Measurements from ENCODE around the gene NOS1AP.
A peak's percentile ranks its signal among the peaks of the same experiment; 100 is the strongest.

The NOS1AP gene

GRCh38 chr1:162138599-162139181 lies 69.2 kb downstream of the NOS1AP start:
- DNase-seq, result no peak

DNA sequence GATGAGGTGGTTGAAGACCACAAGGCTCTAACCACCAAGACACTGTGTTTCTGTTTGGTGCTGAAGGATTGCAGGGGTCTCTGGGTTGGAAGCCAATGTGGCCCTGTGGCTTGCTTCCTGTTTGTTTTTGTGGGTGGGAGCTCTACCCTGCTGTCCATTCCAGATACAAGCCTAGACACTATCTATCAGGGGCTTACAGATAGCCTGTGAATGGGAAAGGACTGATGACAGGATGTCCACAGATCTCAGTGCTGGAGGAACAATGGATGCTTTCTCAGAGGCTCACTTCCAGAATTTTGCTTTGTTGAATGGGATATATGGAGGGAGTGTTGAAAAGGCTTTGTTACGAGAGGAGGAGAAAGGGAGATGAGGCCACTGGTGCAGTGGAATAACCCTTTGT lies 69.7 kb downstream of the NOS1AP start:
- DNase-seq, result no peak

- DNase-seq, result no peak
Measured at GRCh38 chr1:162141281-162142054, 72.0 kb downstream of the NOS1AP start.

- DNase-seq, result no peak
Measured at GRCh38 chr1:162142968-162143367, 73.5 kb downstream of the NOS1AP start.

GRCh38 chr1:162144268-162144667 lies 74.8 kb downstream of the NOS1AP start:
- DNase-seq, result no peak

- no peak for DNase-seq
Measured at GRCh38 chr1:162144853-162145252, 75.4 kb downstream of the NOS1AP start.

- DNase-seq, result no peak
Measured at GRCh38 chr1:162145280-162145965, 75.9 kb downstream of the NOS1AP start.

DNA sequence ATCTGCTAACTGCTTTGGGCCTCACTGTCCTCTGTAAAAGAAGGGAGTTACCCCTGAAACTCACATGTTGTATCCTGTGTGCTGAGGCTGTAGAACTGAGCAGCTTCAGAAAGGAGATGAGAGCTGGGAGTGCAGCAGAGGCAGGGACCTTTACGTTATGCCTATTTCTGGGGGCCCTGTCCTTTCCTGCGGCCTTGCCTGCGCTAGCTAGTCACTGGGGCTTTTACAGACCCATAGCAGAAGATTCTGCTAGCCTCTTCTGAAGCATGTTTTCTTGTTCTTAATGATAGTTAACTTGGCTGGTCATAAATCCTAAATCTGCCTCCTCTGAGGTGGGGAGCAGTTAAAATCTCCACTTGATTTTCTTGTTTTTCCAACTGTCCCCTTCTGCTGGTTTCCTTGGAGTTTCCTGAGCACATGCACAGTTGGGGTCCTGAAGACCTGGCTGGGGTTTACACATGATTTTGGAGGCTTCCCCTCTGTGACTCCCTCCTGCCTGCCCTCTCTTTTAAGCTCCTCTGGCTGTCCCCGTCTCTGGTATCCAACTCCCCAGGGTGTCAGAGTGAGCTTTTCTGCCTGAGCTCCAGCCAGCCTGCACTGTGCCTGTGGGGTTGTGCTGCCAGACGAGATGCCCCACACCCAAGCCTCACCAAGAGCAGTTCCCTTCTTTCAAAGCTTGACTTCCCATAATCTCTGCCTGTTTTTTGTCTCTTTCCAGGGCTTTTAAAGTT lies 76.6 kb downstream of the NOS1AP start:
- no peak for DNase-seq

GRCh38 chr1:162147760-162148159 lies 78.3 kb downstream of the NOS1AP start:
- DNase-seq, result no peak

DNA sequence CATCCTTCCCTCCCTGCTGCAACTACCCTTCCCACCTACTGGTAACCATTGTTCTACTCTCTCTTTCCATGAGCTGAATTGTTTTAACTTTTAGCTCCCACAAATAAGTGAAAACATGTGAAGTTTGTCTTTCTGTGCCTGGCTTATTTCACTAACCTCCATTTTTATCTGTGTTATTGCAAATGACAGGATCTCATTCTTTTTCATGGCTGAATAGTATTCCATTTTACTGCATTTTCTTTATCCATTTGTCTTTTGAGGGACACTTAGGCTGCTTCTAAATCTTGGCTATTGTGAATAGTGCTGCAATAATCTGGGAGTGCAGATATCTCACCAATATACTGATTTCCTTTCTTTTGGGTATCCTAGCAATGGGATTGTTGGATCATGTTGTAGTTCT lies 80.6 kb downstream of the NOS1AP start:
- no peak for DNase-seq

GRCh38 chr1:162151900-162152829 lies 82.7 kb downstream of the NOS1AP start:
- DNase-seq, result peak in 1 of 5 donors; percentile 24

DNA sequence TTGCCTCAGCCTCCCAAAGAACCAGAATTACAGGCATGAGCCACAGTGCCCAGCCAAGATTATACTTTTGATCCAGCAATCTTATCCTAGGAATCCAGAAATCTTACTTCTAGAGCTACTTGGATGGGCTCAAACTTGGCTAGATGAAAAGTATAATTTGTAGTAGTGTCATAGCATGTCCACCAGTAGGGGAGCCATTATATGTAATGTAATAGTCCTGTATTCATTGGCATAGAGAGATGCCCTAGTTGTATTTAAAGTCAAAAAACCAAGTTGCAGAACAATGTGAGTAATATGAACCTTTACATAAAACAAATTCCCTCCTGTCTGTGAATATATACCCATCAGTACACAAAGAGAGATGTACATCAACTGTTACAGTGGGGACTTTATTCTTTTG lies 83.9 kb downstream of the NOS1AP start:
- no peak for DNase-seq

- no peak for DNase-seq
Measured at GRCh38 chr1:162157469-162157868, 88.0 kb downstream of the NOS1AP start.

DNA sequence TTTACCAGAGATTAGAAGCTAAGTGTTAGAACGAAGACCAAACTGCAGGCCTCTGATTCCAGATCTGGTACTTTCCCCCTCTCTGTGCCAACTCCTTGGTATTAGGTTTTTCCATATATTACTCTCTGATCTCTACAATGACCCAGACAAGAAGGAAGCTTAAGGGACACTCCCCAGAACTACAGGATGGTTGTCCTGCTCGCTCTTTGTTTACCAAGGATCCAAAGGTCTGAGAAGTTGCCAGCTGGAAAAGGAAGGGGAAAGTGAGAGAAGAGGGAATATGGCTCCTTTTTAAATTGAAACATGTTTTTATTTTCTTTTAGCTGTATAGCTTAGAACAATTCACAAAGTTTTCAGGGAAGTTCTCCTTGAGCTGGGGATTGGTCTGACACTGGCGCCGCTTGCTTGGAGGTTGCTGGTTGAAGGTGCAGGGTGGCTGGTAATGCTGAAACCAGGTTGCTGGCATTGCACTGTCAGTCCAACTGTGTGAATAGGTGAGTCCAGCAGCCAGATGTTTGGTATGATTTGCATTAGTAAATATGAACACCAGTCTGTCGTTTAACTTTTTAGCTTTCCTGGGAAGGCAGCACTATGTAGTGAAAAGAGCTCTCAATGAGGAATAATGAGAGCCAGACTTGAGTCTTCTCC lies 89.3 kb downstream of the NOS1AP start:
- no peak for DNase-seq

GRCh38 chr1:162159515-162159914 lies 90.0 kb downstream of the NOS1AP start:
- no peak for DNase-seq

- DNase-seq, result no peak
Measured at GRCh38 chr1:162161916-162162550, 92.5 kb downstream of the NOS1AP start.

DNA sequence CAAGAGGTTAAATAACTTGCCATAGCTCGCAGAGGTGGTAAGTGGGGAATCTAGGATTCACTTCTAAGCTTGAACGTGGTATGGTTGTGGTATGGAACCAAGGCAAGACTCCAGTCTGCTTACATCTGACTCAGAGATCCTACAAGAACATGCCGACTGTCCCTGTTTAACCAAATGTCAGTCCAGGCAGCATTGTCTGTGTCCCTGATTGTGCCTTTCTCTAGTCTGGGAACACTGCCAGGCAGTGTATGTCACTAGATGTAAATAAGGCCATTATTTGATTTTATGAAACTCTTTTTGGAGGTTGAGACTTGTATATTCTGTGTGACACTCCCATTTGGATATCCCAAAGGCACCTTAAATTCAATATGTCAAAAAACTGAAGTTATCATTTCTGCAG lies 96.0 kb downstream of the NOS1AP start:
- DNase-seq, result no peak

DNA sequence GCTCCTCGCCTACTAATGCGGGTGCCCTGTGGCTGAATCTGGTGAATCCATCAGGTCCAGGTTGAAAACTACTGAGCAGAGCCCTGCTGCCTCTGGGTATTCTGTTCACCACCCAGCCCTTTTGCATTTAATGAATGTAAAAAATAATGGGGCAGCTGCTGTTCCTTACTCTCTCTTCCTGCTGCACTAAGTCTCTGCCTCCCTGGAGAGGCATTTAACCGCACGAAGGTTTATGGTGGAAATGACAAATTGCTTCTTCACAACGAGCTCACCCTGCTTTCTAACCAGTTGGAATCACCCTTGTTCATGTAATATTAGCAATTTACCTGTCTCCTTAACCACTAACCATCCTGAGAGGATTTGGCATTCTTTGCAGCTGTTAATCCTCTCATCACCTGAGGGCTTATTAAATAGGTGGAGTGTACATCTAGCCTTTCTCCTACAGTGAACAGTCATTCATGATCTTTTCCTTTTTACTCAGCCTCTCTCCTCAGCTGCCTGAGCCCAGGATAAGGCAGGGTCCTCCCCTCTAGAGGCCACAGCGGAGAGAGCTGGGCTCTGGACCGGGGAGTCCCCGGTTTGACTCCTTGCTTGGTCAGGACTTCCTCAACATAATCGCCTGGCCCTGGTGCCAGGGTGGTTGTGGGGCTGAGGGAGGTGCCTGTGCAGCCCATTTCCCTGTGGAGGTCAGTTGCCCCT lies 97.6 kb downstream of the NOS1AP start:
- DNase-seq, result no peak

- no peak for DNase-seq
Measured at GRCh38 chr1:162168261-162168660, 98.8 kb downstream of the NOS1AP start.

- DNase-seq, result no peak
Measured at GRCh38 chr1:162169031-162169790, 99.7 kb downstream of the NOS1AP start.
